IPS DF 6.9 (cell line): ENCODE results near the gene TMSB10.
A peak's percentile ranks its signal among the peaks of the same experiment; 100 is the strongest.

Source experiments
- DNase-seq: peaks from one replicate; pipeline ENCODE4 v3.0.0-alpha.2; 2013; ENCODE audit warnings: low read depth, low spot score
- H3K27ac ChIP-seq: one replicate; pipeline ENCODE4 v1.5.1; 2013; ENCODE audit warnings: low read length, control low read depth
- H3K27me3 ChIP-seq: 2 replicates; pipeline ENCODE4 v1.6.1; 2013; ENCODE audit warnings: mild to moderate bottlenecking, low read length; ENCODE audit not compliant: control insufficient read depth, insufficient read depth
- H3K36me3 ChIP-seq: 2 replicates; pipeline ENCODE4 v1.6.1; 2013; ENCODE audit warnings: low read length; ENCODE audit not compliant: control insufficient read depth, insufficient read depth
- H3K4me1 ChIP-seq: 2 replicates; pipeline ENCODE4 v1.6.1; 2013; ENCODE audit warnings: low read length; ENCODE audit not compliant: control insufficient read depth, insufficient read depth
- H3K4me3 ChIP-seq: 2 replicates; pipeline ENCODE4 v1.5.1; 2013; ENCODE audit warnings: mild to moderate bottlenecking, low read length
- H3K9me3 ChIP-seq: 2 replicates; pipeline ENCODE4 v1.6.1; 2013; ENCODE audit warnings: low read length, inconsistent platforms; ENCODE audit not compliant: control insufficient read depth, insufficient read depth
- WGBS: extraction: QIAGEN DNeasy Blood & Tissue Kit; methylation state at CpG from one replicate; pipeline ENCODE4 v1.1.7; 2013; ENCODE audit warnings: mixed read lengths, missing lambda C conversion rate; ENCODE audit not compliant: insufficient read length, insufficient coverage; 5-methylcytosine and 5-hydroxymethylcytosine counted together

Gene TMSB10

GRCh38 chr2:84879584-84880394 is 25.7 kb upstream of the TMSB10 start:
- no peaks in the 10 kb centered on the region for H3K36me3 ChIP-seq
- no peaks in the 10 kb centered on the region for H3K9me3 ChIP-seq
- H3K4me1 ChIP-seq = no peaks in the 10 kb centered on the region
- H3K27ac ChIP-seq = no peak overlapping the region
- no CpG with 5 or more reads among the region's 45 CpGs for WGBS
- DNase-seq = no peak
- H3K27me3 ChIP-seq = peaks cover 36% of the 10 kb centered on the region
- H3K4me3 ChIP-seq = peak overlapping the region; percentile 63; the same call in 1 of the 2 replicates

- peak overlapping the region; percentile 63 for H3K4me3 ChIP-seq
- DNase-seq = no peak
- no peak overlapping the region for H3K27ac ChIP-seq
- no peaks in the 10 kb centered on the region for H3K9me3 ChIP-seq
- H3K27me3 ChIP-seq = peaks cover 37% of the 10 kb centered on the region
- H3K4me1 ChIP-seq = no peaks in the 10 kb centered on the region
- H3K36me3 ChIP-seq = no peaks in the 10 kb centered on the region
- whole genome bisulfite sequencing = no CpG with 5 or more reads among the region's 8 CpGs
These were observed 25.1 kb upstream of the TMSB10 start for GRCh38 chr2:84880395-84880644.

DNA sequence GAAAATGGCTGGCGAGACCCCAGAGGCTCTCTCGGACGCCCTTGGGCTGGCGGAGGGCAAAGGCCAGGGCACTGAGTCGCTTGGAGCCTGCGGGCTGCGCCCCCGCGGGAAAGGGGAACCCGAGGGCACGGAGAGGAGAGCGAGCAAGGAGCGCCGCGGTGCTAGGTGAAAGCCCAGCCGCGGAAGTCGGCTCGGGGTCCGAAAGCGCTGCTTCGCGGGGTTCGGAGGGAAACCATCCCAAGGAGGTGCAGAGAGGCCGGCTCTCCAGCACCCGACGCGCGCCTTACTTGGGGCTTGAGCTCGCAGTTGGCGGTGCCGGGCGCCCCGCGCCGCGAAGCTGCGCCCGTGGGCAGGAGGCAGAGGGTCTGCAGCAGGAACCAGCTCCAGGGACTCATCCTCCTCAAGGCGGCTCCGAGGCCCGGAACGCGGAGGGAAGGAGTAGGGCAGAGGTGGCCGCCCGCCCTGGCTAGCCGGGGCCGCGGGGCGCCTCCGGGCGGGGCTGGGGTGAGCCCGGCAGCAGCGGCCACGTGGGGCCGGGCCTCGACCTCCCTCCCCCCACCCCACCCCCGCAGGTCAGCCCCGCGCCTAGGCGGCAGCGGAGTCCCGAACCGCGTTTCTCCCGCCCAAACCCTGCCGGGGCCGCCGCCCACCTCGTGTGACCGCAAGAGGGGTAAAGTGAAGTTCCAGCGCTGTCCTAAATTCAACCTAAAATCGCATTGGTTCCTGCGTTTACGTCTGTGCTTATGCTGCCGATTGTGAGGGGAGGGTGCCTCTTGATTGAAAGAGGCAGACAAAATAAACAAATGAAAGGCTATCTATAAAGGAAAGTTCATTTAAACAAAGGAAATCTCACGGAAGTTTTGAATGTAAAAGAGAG is 24.6 kb upstream of the TMSB10 start, which contains the start of gene TRABD2A:
TSS of gene TRABD2A (minus strand) at position 440 of the 877 bp plus-strand sequence. CDS start at position 395, 45 bp downstream.
- Histone ChIP-seq H3K27me3 (peaks cover 37% of the 10 kb centered on the region), H3K4me1 (no peaks in the 10 kb centered on the region), H3K36me3 (no peaks in the 10 kb centered on the region), H3K9me3 (no peaks in the 10 kb centered on the region), H3K27ac (no peak within 1 kb of the TSS), H3K4me3 (peak within 1 kb of the TSS; percentile 63)
- DNase-seq = no peak
- WGBS = no CpG with 5 or more reads among the region's 77 CpGs

DNA sequence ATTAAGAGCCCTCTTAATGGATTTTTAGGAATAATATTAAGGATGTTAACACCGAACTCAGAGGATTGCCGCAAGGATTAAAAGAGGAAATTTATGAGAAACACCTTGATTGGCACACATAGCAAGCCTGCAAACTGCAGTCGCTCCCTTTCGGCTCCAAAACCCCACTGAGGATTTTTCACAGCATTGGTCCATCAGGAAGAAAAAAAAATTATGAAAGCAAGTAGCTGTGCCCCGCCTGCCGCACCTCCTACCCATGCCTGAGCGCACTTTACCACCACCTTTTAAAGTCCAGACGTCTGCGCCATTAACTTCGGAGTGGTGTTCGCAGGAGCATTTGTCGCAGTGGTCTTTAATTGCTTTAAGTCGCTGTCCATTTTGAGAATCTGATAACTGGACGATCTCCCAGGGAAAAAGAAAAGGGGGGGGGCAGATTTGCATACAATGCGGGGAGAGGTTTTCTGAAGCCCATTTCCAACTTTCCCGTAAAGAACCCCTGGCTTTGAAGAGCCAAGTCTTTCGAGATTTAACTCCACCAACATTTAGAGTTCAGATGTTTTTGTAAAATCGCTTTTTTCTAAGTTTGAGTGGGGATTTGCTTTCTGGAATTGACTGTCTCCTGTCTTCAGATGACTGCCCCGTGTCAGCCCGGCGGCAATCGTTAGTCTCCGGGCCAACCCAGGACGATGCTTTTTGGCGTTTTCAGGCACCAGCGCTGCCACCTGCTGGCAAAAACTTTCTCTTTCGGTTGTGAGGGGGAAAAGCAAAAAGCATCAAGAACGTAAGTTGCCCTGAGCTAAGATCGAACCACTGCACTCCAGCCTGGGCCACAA is 23.7 kb upstream of the TMSB10 start:
- WGBS = no CpG with 5 or more reads among the region's 29 CpGs

DNA sequence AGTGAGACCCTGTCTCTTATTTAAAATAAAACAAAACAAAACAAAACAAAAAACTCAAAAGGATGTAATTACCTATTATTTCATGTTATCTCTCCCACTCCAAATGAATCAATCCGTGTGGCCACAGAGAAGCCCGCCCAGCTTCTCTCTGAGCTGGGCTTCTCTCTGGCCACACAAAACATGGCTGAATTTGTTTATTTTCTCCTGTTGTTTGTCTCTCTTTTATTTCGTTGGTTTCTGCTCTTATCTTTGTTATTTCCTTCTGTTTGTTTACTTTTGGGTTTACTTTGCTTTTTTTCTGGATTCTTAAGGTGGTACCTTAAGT is 23.1 kb upstream of the TMSB10 start:
- Histone ChIP-seq H3K4me1 (no peaks in the 10 kb centered on the region), H3K27me3 (peaks cover 37% of the 10 kb centered on the region), H3K4me3 (no peak overlapping the region), H3K27ac (no peak overlapping the region), H3K36me3 (no peaks in the 10 kb centered on the region), H3K9me3 (no peaks in the 10 kb centered on the region)
- no CpG with 5 or more reads among the region's 3 CpGs for WGBS
- no peak for DNase-seq

More for the DNA sequence above, 23.7 kb upstream of the TMSB10 start:
- Histone ChIP-seq H3K27ac (no peak overlapping the region), H3K4me1 (no peaks in the 10 kb centered on the region), H3K9me3 (no peaks in the 10 kb centered on the region), H3K27me3 (peaks cover 37% of the 10 kb centered on the region), H3K36me3 (no peaks in the 10 kb centered on the region), H3K4me3 (peak overlapping the region; percentile 6; the same call in 1 of the 2 replicates)
- no peak for DNase-seq

DNA sequence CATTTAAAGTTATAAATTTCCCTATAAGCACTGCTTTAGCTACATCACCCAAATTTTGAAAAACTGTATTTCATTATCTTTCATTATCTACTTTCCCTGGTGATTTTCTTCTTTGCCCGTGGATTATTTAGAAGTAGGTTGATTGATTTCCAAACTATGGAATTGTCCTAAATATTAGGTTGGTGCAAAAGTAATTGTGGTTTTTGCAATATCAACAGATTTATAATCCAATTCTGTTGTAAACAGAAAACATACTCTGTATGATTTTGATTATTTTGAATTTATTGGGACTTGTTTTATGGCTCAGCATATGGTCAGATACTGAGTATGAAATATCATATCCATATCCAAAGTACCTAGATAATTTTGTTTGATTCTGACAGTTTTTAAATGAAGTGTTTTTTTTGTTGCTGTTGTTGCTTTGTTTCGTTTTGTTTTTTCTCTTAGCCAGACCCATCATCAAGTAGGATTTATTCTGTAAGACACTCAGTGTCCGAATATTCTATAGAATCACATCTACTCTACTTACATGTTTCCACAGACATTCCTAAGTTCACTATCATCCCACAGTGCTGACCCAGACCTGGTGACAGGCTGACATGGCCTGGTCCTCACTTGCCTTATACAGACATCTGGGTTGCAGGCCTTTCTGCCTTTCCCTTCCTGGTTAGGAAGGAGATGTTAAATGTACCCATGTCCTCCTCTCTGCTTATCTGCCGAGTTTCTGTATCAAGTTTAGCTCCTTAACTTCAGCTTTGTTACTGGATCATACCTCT is 22.5 kb upstream of the TMSB10 start:
- WGBS = no CpG with 5 or more reads among the region's 4 CpGs
- no peaks in the 10 kb centered on the region for H3K36me3 ChIP-seq
- no peak overlapping the region for H3K4me3 ChIP-seq
- H3K27me3 ChIP-seq = peaks cover 33% of the 10 kb centered on the region
- no peak overlapping the region for H3K27ac ChIP-seq
- no peaks in the 10 kb centered on the region for H3K4me1 ChIP-seq
- no peaks in the 10 kb centered on the region for H3K9me3 ChIP-seq
- no peak for DNase-seq

DNA sequence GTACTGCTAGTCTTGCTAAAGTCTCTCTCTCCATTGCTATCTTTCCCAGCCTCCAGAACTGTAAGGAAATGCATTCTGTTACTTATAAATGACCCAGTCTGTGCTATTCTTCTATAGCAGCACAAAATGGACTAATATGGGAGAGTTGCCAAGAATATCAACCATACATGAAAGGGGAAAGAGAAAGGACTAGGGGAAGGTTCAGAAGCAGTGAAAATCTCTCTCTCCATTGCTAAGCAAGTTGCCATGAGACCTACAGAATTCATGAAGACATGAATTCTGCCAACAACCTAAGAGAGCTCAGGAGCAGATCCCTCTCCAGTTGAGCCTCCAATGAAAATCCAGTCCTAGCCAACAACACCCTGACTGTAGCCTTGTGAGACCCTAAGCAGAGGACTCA is 21.0 kb upstream of the TMSB10 start:
- peaks cover 20% of the 10 kb centered on the region for H3K27me3 ChIP-seq
- H3K27ac ChIP-seq = no peak overlapping the region
- H3K36me3 ChIP-seq = no peaks in the 10 kb centered on the region
- no peaks in the 10 kb centered on the region; the same call in 1 of the 2 replicates for H3K4me1 ChIP-seq
- H3K9me3 ChIP-seq = no peaks in the 10 kb centered on the region
- no peak overlapping the region for H3K4me3 ChIP-seq
- no peak for DNase-seq

DNA sequence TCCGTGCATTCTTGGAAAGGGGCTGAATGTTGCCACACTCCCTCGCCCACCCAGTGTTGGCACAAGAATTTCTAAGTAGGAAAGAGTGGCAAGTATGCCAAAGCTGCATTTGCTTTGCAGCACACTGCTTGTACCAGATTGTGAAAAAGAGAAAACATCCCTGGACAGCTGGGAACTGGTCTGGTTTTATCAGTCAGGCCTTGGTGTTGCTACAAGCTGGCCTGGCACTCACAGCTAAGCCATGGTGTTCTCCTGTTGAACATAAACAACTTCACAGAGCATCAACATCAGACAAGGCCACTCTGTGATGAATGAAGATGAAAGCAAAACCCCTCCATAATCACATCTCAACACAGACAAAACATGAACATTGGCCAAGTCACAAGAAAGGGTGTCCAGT is 20.3 kb upstream of the TMSB10 start:
- whole genome bisulfite sequencing = no CpG with 5 or more reads among the region's 2 CpGs
- DNase-seq = no peak
- H3K4me3 ChIP-seq = no peak overlapping the region
- H3K9me3 ChIP-seq = no peaks in the 10 kb centered on the region
- H3K27ac ChIP-seq = no peak overlapping the region
- no peaks in the 10 kb centered on the region; the same call in 1 of the 2 replicates for H3K4me1 ChIP-seq
- H3K36me3 ChIP-seq = no peaks in the 10 kb centered on the region
- peaks cover 14% of the 10 kb centered on the region for H3K27me3 ChIP-seq

DNA sequence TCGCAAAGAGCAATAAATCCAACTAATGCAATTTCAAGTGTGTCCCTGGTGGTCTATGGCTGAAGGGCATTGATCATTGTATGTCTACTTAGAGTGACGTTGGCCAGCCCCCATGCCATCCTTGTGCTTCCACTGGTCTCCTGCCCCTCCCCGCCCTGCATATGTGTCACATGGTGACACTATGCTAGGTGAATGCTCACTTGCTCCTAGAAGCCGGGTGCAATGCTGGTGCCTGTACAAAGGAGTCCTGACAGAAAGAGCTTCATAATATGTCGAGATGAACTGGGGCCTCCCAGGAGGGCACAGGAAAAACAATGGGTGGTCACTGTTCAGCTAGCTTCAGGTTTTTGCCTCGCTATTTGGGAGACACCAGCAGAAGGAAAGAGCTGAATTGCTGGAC is 18.7 kb upstream of the TMSB10 start:
- DNase-seq = no peak
- no peaks in the 10 kb centered on the region for H3K36me3 ChIP-seq
- peaks cover 1% of the 10 kb centered on the region; the same call in 1 of the 2 replicates for H3K27me3 ChIP-seq
- no CpG with 5 or more reads among the region's 6 CpGs for WGBS
- H3K9me3 ChIP-seq = no peaks in the 10 kb centered on the region
- no peak overlapping the region for H3K27ac ChIP-seq
- no peak overlapping the region for H3K4me3 ChIP-seq
- H3K4me1 ChIP-seq = no peaks in the 10 kb centered on the region; the same call in 1 of the 2 replicates
